Kidney epithelial cell (primary cell): ENCODE results near the gene ADAMTSL1. TPM values are rescaled to one million over a fixed set of nuclear protein-coding genes. Genes with fewer than 3 reads are reported as not detected.

ENCODE experiments used
- DNase-seq: peaks from one replicate; pipeline ENCODE4 v3.0.0-alpha.2; 2010; ENCODE audit warnings: low read depth
- H3K27me3 ChIP-seq: 2 replicates; pipeline ENCODE4 v1.6.0; 2011; ENCODE audit warnings: low read length; ENCODE audit not compliant: control insufficient read depth, insufficient read depth
- H3K36me3 ChIP-seq: 2 replicates; pipeline ENCODE4 v1.5.1; 2011; ENCODE audit warnings: low read length; ENCODE audit not compliant: control insufficient read depth, insufficient read depth
- H3K4me3 ChIP-seq: 2 replicates; pipeline ENCODE4 v1.5.1; 2011; ENCODE audit warnings: low read depth, mild to moderate bottlenecking, control low read depth, low read length
- total RNA-seq: library from RNA; depleted of rRNA; stranded (reverse); fragments of >200 nt; gene quantifications from 2 replicates; pipeline ENCODE4 v1.2.3, GENCODE V29; 2015
- TF ChIP-seq, protein P1 (sequence below): IDR thresholded peaks from 2 replicates; pipeline ENCODE4 v1.5.1; 2011; ENCODE audit warnings: mild to moderate bottlenecking, moderate library complexity, low read length, control low read depth, inconsistent platforms; ENCODE audit not compliant: insufficient read depth, poor library complexity, severe bottlenecking

Gene ADAMTSL1
- total RNA-seq, 1 donor from 2014 or later, result 0.08 TPM

DNA sequence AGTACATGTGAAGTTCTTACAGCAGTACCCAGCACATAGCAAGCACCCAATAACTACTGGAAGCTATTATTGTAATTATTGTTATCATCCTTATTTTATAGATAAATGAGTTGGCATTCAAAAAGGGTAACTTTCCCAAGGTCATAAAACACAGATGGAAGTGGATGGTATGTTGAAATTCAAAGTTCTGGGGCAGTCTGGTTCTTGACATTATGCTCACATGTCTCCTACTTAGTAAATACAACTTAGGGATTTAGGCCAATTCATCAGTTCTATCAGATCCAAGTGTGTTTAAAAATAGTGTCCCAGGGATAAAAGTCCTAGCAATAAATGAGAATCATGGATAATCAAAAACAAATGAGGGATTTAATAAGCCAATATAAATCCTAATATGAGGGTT, 265.2 kb downstream of the ADAMTSL1 start:
- TF ChIP-seq, protein P1, sequence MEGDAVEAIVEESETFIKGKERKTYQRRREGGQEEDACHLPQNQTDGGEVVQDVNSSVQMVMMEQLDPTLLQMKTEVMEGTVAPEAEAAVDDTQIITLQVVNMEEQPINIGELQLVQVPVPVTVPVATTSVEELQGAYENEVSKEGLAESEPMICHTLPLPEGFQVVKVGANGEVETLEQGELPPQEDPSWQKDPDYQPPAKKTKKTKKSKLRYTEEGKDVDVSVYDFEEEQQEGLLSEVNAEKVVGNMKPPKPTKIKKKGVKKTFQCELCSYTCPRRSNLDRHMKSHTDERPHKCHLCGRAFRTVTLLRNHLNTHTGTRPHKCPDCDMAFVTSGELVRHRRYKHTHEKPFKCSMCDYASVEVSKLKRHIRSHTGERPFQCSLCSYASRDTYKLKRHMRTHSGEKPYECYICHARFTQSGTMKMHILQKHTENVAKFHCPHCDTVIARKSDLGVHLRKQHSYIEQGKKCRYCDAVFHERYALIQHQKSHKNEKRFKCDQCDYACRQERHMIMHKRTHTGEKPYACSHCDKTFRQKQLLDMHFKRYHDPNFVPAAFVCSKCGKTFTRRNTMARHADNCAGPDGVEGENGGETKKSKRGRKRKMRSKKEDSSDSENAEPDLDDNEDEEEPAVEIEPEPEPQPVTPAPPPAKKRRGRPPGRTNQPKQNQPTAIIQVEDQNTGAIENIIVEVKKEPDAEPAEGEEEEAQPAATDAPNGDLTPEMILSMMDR, result no peak
- no peak for DNase-seq
- Histone ChIP-seq H3K36me3 (no peaks in the 10 kb centered on the region), H3K4me3 (no peak overlapping the region), H3K27me3 (no peaks in the 10 kb centered on the region)

DNA sequence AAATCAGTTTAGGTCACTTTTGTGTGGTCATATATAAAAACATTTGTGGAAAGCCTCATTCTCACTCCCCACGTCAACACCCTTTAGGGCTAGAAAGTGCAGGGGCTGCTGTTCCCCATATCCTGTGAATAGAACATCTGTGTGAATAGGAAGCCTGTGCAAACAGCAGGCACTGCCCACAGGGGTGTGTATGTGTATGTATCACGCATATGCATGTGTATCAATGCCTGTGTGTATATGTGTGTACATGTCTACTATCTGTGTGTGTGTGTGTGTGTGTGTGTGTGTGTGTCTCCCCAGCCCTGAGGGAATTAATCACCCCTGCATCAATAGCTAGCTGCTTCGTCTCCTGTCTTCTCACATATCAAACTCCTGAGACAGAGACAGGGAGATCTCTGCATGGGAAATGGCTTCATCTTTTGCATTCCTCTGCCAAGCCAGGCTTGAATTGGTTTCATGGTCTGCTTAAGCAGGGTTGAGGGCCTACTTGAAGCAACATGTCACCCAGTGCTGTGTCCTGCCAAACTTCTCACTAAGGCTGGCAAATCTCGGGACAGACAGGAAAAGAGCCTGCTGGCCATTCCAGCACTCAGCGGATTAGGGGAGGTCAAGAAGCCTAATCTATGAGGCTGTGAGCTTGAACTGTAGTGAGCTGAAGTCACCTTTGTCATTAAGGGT, 265.8 kb downstream of the ADAMTSL1 start:
- H3K27me3 ChIP-seq, result no peaks in the 10 kb centered on the region
- TF ChIP-seq, protein P1, result no peak
- H3K36me3 ChIP-seq, result no peaks in the 10 kb centered on the region
- no peak overlapping the region for H3K4me3 ChIP-seq
- DNase-seq, result peak; percentile 39

DNA sequence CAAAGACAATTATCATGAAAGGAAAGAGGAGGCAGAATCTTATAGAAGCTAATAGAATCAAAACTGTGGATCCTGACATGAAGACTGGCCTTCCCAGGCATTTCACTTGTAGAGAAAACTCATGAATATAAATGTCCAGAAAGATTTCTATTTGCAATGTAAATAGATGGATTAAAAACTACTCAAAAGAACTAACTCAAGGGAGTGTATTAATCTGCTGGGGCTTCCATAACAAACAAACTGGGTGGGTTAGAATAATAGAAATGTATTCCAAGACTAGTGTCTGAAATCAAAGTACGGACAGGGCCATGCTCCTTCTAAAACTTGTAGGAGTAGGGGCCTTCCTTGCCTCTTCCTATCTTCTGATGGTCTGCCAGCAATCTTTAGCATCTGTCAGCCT, 267.4 kb downstream of the ADAMTSL1 start:
- no peak for DNase-seq
- TF ChIP-seq, protein P1, result no peak

DNA sequence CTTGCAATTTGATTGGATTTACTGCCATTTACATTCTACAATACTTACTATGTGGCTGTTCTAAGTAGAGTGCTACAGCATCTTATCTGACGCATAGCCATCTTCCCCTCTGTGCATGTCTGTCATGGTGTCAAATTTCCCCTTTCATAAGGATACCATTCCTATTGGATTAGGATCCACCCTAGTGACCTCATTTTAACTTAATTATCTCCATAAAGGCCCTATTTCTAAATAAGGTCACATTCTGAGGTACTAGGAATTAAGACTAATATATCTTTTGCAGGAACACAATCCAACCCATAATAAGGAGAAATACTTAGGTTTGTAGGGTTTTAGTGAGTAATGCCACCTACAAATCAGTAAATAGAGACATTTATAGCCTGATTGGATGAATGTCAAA, 268.0 kb downstream of the ADAMTSL1 start:
- TF ChIP-seq, protein P1, result no peak
- Histone ChIP-seq H3K36me3 (no peaks in the 10 kb centered on the region), H3K27me3 (no peaks in the 10 kb centered on the region)

More for the DNA sequence above, 267.4 kb downstream of the ADAMTSL1 start:
- Histone ChIP-seq H3K27me3 (no peaks in the 10 kb centered on the region), H3K36me3 (no peaks in the 10 kb centered on the region), H3K4me3 (no peak overlapping the region)

DNA sequence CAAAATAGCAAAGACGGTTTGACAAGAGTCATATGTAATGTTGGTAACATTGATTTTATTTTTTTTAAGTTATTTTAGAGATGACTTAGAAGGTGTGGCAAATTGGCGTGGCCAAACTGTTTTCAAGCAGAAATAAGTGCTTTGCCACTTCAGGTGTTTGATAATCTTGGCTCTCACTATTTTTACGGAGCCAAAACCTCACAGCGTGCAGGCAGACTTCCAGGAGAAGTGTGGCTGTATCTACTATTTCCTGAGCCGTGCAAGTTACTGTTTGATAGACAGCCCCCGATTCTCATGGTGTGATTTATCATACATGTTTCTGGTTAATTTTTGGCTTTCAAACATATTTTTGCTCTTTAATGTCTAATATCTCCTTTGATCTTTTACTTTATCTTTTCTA, 269.5 kb downstream of the ADAMTSL1 start:
- no peaks in the 10 kb centered on the region for H3K27me3 ChIP-seq
- no peak for DNase-seq
- no peak overlapping the region for H3K4me3 ChIP-seq
- no peaks in the 10 kb centered on the region for H3K36me3 ChIP-seq
- TF ChIP-seq, protein P1, result no peak

More for the DNA sequence above, 268.0 kb downstream of the ADAMTSL1 start:
- no peak for DNase-seq
- H3K4me3 ChIP-seq, result no peak overlapping the region

DNA sequence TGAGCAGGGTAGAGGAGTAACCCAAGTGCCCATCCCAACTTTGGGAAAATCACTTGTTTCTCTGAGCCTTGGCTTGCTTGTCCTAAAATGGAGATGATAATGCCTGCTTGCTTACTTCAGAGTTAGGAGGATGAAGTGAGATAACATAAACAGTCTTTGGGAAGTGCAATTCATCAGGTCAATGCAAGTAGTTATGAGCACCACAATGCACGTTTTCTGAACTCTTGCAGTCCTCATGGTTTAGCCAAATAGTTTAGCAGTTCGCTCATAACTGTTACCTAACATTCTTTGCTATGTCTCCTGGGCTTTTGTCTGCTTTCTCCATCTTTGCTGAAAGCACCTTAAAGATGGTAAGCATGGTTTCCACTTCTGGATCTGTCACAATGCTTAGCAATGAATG, 270.0 kb downstream of the ADAMTSL1 start:
- no peak for DNase-seq
- Histone ChIP-seq H3K27me3 (no peaks in the 10 kb centered on the region), H3K36me3 (no peaks in the 10 kb centered on the region), H3K4me3 (no peak overlapping the region)
- TF ChIP-seq, protein P1, result no peak
